Activated CD4-positive, alpha-beta T cell treated with anti-CD3 and anti-CD28 coated beads, Interleukin-10, Interleukin-2, amounts not matched to agents 100 ng/mL and 50 ng/mL, durations not matched to agents 16 hours and 8 hours (primary cell): ENCODE measurements around the gene PRKG2.

Experiments
- DNase-seq: peaks from one replicate; pipeline ENCODE4 v3.0.0-alpha.2; 2020

PRKG2 gene

GRCh38 chr4:81093720-81094401 is 121.2 kb downstream of the PRKG2 start:
- DNase-seq: no peak

- DNase-seq: no peak
Observed at GRCh38 chr4:81085979-81086378, 129.0 kb downstream of the PRKG2 start.

- no peak for DNase-seq
Observed at GRCh38 chr4:81085291-81085690, 129.7 kb downstream of the PRKG2 start.

GRCh38 chr4:81084634-81085033 is 130.4 kb downstream of the PRKG2 start:
- DNase-seq: no peak

DNA sequence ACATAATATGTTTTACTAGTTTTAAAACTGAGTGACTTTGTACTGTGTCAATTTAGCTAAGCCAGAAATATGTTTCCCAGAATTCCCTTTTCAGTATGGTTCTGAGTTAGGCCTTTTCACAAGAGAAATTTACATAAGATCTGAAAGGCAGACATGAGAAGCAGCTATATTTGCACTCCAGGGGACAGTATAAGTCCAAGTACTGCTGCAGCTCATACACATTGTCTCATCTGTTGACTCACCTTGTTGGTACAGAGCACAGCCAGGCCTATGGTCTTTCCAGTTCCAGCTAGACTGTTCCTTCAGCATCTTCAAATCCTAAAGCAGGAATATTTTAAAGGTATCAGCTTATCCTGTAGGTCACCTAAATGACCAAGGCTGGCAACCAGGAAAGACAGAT is 131.0 kb downstream of the PRKG2 start:
- no peak for DNase-seq

- no peak for DNase-seq
Observed at GRCh38 chr4:81081156-81081555, 133.9 kb downstream of the PRKG2 start.

- no peak for DNase-seq
Observed at GRCh38 chr4:81071013-81071412, 144.0 kb downstream of the PRKG2 start.

DNA sequence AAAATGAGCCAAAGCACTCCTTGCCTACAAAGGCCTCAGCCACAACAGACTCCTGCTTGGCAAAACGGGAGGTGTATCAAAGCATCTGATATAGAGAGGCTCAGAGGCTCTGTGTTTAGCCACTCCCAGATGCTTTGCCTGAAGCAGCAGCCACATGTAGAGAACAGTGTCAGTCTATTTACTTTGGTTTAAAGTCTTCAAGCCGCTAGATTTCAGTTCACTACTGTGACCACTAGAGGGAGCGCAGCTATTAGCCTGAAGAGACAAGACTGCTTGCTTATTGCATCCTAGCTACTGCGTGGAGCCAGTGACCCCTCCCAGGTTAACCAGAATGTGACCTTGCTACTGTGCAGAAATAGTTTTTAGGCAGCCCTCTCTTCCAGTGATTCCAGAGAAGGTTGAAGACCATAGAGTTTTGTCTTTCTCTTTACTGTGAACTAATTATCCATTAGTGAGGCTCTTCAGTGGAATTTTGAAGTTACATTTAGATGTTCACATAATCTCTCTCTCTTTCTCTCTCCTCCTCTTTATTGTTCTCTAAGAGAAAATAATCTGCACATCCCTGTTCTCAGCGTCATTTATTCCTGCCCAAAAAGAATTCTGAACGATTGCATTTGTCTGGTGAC is 145.2 kb downstream of the PRKG2 start:
- peak; percentile 78 for DNase-seq

GRCh38 chr4:81065446-81065845 is 149.6 kb downstream of the PRKG2 start:
- DNase-seq: no peak

- DNase-seq: no peak
Observed at GRCh38 chr4:81062001-81062400, 153.0 kb downstream of the PRKG2 start.

DNA sequence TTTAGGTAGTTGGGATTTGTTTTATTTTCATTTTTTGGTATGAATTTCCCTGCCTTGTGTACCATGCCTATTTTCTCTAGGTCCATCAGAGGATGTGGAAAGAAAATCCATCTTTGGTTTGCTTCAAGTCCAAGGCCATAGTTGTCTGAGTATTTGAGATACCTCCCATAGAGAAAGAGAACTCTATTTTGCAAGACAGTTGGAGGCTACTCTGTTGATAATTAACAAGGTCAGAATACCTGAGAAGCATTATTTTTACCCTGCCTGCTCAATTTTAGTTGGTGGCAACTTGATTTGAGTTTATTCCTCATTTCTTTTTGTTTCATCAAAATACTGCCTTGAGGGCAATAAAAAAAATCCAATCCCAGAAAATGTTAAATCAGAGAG is 153.7 kb downstream of the PRKG2 start:
- no peak for DNase-seq

- no peak for DNase-seq
Observed at GRCh38 chr4:81060587-81061343, 154.3 kb downstream of the PRKG2 start.

GRCh38 chr4:81058621-81059020 is 156.4 kb downstream of the PRKG2 start:
- DNase-seq: no peak

GRCh38 chr4:81052119-81053068 is 162.6 kb downstream of the PRKG2 start:
- DNase-seq: peak; percentile 35

DNA sequence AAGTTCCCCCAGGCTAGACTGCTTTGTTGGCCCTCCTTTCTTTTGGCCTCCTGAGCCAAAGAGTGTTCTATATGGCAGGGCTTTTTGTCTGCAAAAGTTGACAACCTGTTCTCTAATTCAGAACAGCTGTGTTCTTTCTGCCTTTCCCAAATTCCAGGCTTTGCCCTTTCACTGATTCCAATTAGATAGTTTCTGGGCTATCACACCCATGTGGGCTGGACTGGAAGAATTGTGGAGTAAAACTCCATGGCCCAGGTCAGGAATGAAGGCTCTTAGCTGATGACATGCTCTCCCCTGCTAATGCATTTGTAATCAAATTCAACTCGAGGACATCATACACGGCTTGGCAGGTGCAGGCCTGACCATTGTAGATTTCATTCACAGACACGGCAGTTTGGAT is 165.1 kb downstream of the PRKG2 start:
- DNase-seq: no peak

GRCh38 chr4:81049330-81049729 is 165.7 kb downstream of the PRKG2 start:
- DNase-seq: no peak

DNA sequence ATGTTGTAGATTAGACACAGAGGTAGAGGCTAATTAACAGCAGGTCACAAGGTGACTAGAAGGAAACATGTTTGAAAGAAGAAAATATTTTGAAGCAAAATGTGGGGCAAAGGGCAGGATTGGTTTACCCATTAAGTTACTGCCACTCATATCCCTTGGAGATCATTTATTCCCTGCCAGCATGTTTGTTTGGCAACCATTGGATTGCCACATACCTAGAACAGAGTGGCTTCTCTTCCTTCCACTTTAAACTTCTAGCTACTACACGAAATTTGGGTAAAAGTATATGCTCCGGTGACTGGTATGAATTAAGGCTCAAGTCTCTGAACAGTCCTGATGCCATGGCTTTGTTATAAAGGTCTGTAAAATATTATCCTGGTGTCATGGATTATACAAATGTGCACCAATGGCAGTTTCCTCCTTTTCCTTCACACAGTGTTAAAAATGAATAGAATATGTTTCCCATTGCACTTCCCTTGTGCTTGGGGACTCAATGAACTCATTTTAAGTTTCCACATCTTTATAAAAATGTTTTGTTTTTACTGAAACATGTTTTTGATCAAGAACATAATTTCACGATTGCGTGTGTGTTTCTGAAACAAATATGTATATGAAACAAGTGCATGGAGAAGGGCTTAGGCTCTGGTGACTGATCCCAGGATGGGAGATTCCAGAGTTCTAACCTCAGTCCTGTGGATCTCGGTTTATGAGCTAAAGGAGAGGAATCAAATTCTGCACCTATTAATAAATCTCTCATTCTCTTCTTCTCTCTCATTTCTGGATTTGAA is 172.2 kb downstream of the PRKG2 start:
- DNase-seq: no peak

DNA sequence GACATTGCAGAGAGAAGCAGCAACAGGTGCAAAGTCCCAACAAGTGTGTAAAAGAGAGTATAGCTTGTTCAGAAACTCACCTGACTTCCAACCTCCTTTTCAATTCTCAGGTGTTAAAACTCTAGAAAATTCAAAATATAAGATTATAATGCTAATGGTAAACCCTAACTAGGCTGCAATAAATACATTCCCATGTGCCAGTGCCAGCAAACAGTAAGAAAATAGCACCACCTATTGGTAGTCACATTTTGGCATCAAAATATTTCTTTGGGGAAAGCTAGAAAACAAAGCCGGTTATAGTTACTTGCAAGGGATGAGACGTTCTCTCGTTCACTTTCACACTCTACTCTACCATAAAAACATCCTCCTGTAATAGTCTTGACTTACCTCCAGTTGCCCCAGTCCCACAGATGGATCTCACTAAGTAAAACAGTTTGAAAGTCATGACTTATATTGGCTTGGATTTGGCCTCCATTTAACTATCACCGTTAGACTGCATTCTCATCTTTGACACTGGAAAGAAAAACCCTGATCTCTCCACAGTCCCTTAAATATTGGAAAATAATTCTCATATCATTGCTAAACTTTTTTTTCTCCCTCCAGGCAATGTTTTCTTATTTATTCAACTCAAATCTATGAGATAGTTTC is 174.9 kb downstream of the PRKG2 start:
- DNase-seq: peak; percentile 24

DNA sequence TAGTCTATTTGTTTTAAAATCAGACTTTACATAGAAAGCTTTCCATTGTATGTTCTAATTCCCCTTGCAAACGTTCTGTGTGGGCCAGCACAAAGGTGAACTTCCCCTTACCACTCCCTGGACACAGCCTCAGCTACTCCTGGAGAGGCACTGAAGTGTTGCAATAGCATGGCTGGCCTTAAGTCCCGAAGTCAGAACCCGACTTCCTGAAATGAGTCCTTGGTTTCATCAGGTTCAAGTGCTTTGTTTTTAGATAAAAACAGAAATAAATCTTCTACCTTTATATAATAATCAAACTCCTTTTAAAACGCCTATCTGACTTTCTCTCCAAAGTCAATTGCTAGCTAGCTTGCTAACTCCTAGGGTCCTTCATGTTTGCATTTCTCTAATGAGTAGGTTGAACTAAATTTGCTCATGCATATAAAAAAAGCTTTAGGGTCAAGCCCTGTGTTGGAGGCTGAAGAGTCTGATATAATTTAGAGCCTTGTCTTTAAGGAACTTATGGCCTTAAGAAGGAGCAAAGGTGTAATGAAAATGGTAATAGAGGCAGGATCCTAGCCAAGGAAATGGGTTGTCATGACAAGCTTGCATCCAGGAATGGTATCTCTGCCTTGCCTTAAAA is 175.6 kb downstream of the PRKG2 start:
- DNase-seq: no peak

GRCh38 chr4:81038636-81039350 is 176.2 kb downstream of the PRKG2 start:
- DNase-seq: no peak
